HepG2 (cell line): ENCODE data around the gene FXYD4. TPM values are rescaled to one million over a fixed set of nuclear protein-coding genes. Genes with fewer than 3 reads are reported as not detected.

Experiments used
- CHD2 ChIP-seq: IDR thresholded peaks from 2 replicates; pipeline ENCODE4 v1.6.1; 2011; ENCODE audit warnings: low read depth, low read length, improper control_type of control experiment
- DDIT3 ChIP-seq: sonication (generic); formaldehyde crosslinking; IDR thresholded peaks from 2 replicates; pipeline ENCODE4 v1.4.0; 2020; ENCODE audit warnings: mild to moderate bottlenecking, missing genetic modification reagents
- GABPB1 ChIP-seq: IDR thresholded peaks from 2 replicates; pipeline ENCODE4 v1.6.1; 2016; ENCODE audit warnings: mild to moderate bottlenecking, missing genetic modification reagents, moderate library complexity, missing compliant biosample characterization
- MTERF4 ChIP-seq: sonication (generic); formaldehyde crosslinking; IDR thresholded peaks from 2 replicates; pipeline ENCODE4 v1.8.0; 2023; ENCODE audit warnings: mild to moderate bottlenecking, missing genetic modification reagents
- RAD21 ChIP-seq: fragments of 450-650 bp; formaldehyde crosslinking; IDR thresholded peaks from 2 replicates; pipeline ENCODE4 v1.5.0; 2020; ENCODE audit warnings: mild to moderate bottlenecking
- SAFB2 ChIP-seq: sonication (generic); formaldehyde crosslinking; IDR thresholded peaks from 2 replicates; pipeline ENCODE4 v1.5.1; 2020; ENCODE audit warnings: missing genetic modification reagents, low read depth, mild to moderate bottlenecking, borderline replicate concordance
- SATB2 ChIP-seq: sonication (generic); formaldehyde crosslinking; IDR thresholded peaks from 2 replicates; pipeline ENCODE4 v1.5.0; 2020; ENCODE audit warnings: missing genetic modification reagents
- SIN3A ChIP-seq: IDR thresholded peaks from 2 replicates; pipeline ENCODE4 v1.6.1; 2011; ENCODE audit warnings: low read depth, mild to moderate bottlenecking, control low read depth, low read length, borderline replicate concordance
- SIX4 ChIP-seq: sonication (generic); formaldehyde crosslinking; IDR thresholded peaks from 2 replicates; pipeline ENCODE4 v1.4.0; 2020; ENCODE audit warnings: missing genetic modification reagents
- SP1 ChIP-seq, 2 experiments: fragments of 450-650 bp in 1 of 2; sonication (generic) in 1 of 2; formaldehyde crosslinking in 1 of 2; IDR thresholded peaks; 2 replicates each; pipeline versions ENCODE4 v1.4.0 to v1.6.1; 2016 to 2020; ENCODE audit warnings: missing genetic modification reagents in 1 of 2
- SP2 ChIP-seq: sonication (generic); formaldehyde crosslinking; IDR thresholded peaks from 2 replicates; pipeline ENCODE4 v1.5.1; 2020; ENCODE audit warnings: mild to moderate bottlenecking, missing genetic modification reagents
- TCF7 ChIP-seq: sonication (generic); IDR thresholded peaks from 2 replicates; pipeline ENCODE4 v1.6.1; 2016; ENCODE audit warnings: antibody characterized with exemption, low read depth
- TMF1 ChIP-seq: sonication (generic); formaldehyde crosslinking; IDR thresholded peaks from 2 replicates; pipeline ENCODE4 v1.8.1; 2022; ENCODE audit warnings: low read depth, missing genetic modification reagents
- YY1 ChIP-seq: IDR thresholded peaks from 2 replicates; pipeline ENCODE4 v1.6.1; 2011; ENCODE audit warnings: low read length, low read depth, moderate library complexity, mild to moderate bottlenecking; ENCODE audit not compliant: insufficient read depth, insufficient replicate concordance
- ZBTB2 ChIP-seq: sonication (generic); formaldehyde crosslinking; IDR thresholded peaks from 2 replicates; pipeline ENCODE4 v1.8.0; 2022; ENCODE audit warnings: low read depth, missing genetic modification reagents
- ZBTB3 ChIP-seq: sonication (generic); formaldehyde crosslinking; IDR thresholded peaks from 2 replicates; pipeline ENCODE4 v1.4.0; 2020; ENCODE audit warnings: low read depth, mild to moderate bottlenecking, moderate library complexity, missing genetic modification reagents, borderline replicate concordance
- ZNF337 ChIP-seq: sonication (generic); formaldehyde crosslinking; IDR thresholded peaks from 2 replicates; pipeline ENCODE4 v1.5.1; 2020; ENCODE audit warnings: missing genetic modification reagents, low read depth, mild to moderate bottlenecking, borderline replicate concordance
- ZNF7 ChIP-seq: IDR thresholded peaks from 2 replicates; pipeline ENCODE4 v1.6.1; 2016; ENCODE audit warnings: missing biosample characterization, missing genetic modification reagents
- polyA plus RNA-seq, 8 experiments: library from polyadenylated mRNA; depleted of rRNA in 3 of 8; stranded (reverse) in 7 of 8; unstranded in 1 of 8; fragments of >200 nt; fragmentation: Illumina TruSeq in 4 of 8; extraction: Trizol in 4 of 8; gene quantifications; 2 replicates each; pipeline versions ENCODE4 v1.2.1 to v1.2.3, GENCODE V29; 2011 to 2016; ENCODE audit warnings: low read depth in 4 of 8, missing spikeins in 1 of 8, mixed read lengths in 1 of 8; ENCODE audit not compliant: insufficient read depth in 1 of 8
- total RNA-seq, 5 experiments: library from RNA; depleted of rRNA; stranded (reverse); fragments of >200 nt; fragmentation: Illumina TruSeq; extraction: Trizol; gene quantifications; 2 replicates each; pipeline ENCODE4 v1.2.3, GENCODE V29; 2016; ENCODE audit warnings: low read depth in 1 of 5
- TF ChIP-seq, protein P1 (sequence below): sonication (generic); formaldehyde crosslinking; IDR thresholded peaks from 2 replicates; pipeline ENCODE4 v1.5.0; 2020; ENCODE audit warnings: missing genetic modification reagents, mild to moderate bottlenecking, borderline replicate concordance
- TF ChIP-seq, protein P2 (sequence below): sonication (generic); formaldehyde crosslinking; IDR thresholded peaks from 2 replicates; pipeline ENCODE4 v1.4.0; 2020; ENCODE audit warnings: mild to moderate bottlenecking, missing genetic modification reagents
- TF ChIP-seq, protein P3 (sequence below): sonication (generic); formaldehyde crosslinking; IDR thresholded peaks from 2 replicates; pipeline ENCODE4 v1.4.0; 2020; ENCODE audit warnings: missing genetic modification reagents, borderline replicate concordance

Gene FXYD4
- total and polyA plus RNA-seq, 2 of the 13 experiments (the other 11 are each of a cell fraction or from before 2014, with no cell fraction given) = not detected

DNA sequence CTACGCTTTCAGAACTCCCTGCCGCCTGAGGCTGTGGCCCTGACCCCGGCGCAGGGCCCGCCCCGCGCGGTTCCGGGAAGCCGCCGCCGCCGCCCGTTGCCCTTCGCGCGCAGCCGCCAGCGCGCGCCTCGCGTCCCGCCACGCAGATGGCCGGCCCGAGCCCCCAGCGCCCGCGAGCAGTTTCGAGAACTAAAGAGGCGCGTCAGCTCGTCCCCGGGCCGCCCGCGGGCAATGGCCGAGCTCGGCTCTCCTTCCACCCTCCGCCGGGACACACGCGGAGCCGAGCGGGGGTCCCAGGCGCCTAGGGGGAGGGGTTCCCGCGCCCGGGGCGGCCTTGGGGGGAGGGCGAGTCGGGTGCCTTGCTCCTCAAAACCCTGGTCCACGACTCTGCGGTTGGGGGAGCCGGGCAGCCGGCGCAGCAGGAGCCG lies 35.7 kb downstream of the FXYD4 start (continued):
- TF ChIP-seq ZBTB2 (CRISPR knock-in tag) = peak; percentile 34; the same call in 1 of the 2 replicates
- TF ChIP-seq ZBTB3 (CRISPR knock-in tag) = no peak
- no peak for TF ChIP-seq SP2 (CRISPR knock-in tag)
- TF ChIP-seq SP1 (IDR thresholded peaks at IDR 0.05) = no peak
- no peak for TF ChIP-seq SP1 (CRISPR knock-in tag; IDR thresholded peaks at IDR 0.05)
- TF ChIP-seq YY1 = peak; percentile 64
- TF ChIP-seq SAFB2 (CRISPR knock-in tag) = no peak
- TF ChIP-seq, protein P1, sequence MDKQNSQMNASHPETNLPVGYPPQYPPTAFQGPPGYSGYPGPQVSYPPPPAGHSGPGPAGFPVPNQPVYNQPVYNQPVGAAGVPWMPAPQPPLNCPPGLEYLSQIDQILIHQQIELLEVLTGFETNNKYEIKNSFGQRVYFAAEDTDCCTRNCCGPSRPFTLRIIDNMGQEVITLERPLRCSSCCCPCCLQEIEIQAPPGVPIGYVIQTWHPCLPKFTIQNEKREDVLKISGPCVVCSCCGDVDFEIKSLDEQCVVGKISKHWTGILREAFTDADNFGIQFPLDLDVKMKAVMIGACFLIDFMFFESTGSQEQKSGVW = no peak
- TF ChIP-seq SIX4 (CRISPR knock-in tag) = no peak
- peak; percentile 53; the same call in 1 of the 2 replicates for TF ChIP-seq RAD21 (CRISPR knock-in tag)
- TF ChIP-seq SATB2 (CRISPR knock-in tag) = no peak
- TF ChIP-seq, protein P2, sequence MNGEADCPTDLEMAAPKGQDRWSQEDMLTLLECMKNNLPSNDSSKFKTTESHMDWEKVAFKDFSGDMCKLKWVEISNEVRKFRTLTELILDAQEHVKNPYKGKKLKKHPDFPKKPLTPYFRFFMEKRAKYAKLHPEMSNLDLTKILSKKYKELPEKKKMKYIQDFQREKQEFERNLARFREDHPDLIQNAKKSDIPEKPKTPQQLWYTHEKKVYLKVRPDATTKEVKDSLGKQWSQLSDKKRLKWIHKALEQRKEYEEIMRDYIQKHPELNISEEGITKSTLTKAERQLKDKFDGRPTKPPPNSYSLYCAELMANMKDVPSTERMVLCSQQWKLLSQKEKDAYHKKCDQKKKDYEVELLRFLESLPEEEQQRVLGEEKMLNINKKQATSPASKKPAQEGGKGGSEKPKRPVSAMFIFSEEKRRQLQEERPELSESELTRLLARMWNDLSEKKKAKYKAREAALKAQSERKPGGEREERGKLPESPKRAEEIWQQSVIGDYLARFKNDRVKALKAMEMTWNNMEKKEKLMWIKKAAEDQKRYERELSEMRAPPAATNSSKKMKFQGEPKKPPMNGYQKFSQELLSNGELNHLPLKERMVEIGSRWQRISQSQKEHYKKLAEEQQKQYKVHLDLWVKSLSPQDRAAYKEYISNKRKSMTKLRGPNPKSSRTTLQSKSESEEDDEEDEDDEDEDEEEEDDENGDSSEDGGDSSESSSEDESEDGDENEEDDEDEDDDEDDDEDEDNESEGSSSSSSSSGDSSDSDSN (CRISPR knock-in tag) = peak; percentile 53; the same call in 1 of the 2 replicates
- TF ChIP-seq TMF1 (CRISPR knock-in tag) = peak; percentile 27; the same call in 1 of the 2 replicates
- TF ChIP-seq CHD2 = 0 out of 2 replicates have a peak, but pooled peaks have one; percentile 8
- peak; percentile 30; the same call in 1 of the 2 replicates for TF ChIP-seq SIN3A
- TF ChIP-seq ZNF7 (CRISPR knock-in tag) = no peak
- TF ChIP-seq MTERF4 (CRISPR knock-in tag) = no peak
- no peak for TF ChIP-seq DDIT3 (CRISPR knock-in tag)
- TF ChIP-seq, protein P3, sequence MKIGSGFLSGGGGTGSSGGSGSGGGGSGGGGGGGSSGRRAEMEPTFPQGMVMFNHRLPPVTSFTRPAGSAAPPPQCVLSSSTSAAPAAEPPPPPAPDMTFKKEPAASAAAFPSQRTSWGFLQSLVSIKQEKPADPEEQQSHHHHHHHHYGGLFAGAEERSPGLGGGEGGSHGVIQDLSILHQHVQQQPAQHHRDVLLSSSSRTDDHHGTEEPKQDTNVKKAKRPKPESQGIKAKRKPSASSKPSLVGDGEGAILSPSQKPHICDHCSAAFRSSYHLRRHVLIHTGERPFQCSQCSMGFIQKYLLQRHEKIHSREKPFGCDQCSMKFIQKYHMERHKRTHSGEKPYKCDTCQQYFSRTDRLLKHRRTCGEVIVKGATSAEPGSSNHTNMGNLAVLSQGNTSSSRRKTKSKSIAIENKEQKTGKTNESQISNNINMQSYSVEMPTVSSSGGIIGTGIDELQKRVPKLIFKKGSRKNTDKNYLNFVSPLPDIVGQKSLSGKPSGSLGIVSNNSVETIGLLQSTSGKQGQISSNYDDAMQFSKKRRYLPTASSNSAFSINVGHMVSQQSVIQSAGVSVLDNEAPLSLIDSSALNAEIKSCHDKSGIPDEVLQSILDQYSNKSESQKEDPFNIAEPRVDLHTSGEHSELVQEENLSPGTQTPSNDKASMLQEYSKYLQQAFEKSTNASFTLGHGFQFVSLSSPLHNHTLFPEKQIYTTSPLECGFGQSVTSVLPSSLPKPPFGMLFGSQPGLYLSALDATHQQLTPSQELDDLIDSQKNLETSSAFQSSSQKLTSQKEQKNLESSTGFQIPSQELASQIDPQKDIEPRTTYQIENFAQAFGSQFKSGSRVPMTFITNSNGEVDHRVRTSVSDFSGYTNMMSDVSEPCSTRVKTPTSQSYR (CRISPR knock-in tag) = 0 out of 2 replicates have a peak, but pooled peaks have one; percentile 18
- peak; percentile 49; the same call in 1 of the 2 replicates for TF ChIP-seq GABPB1 (CRISPR knock-in tag)
- no peak for TF ChIP-seq TCF7
- TF ChIP-seq ZNF337 = no peak
